Measurements from ENCODE around the gene THADA.

THADA gene

GRCh38 chr2:43294973-43295603 is 300.8 kb downstream of the THADA start:
- Histone ChIP-seq H3K27ac (no peak overlapping the region), H3K4me3 (ENCODE audit: low read depth, low read length) (no peak overlapping the region), H2AFZ (no peak overlapping the region), H3K27me3 (ENCODE audit: control insufficient read depth, insufficient read depth, low read length) (no peaks in the 10 kb centered on the region), H3K9me3 (ENCODE audit: control insufficient read depth, low read length) (no peaks in the 10 kb centered on the region), H3K36me3 (ENCODE audit: control insufficient read depth, insufficient read depth, low read length) (no peaks in the 10 kb centered on the region), H3K4me2 (ENCODE audit: low read length) (no peak overlapping the region), H3K4me1 (peaks cover 3% of the 10 kb centered on the region), H3K79me2 (no peaks in the 10 kb centered on the region), H3K9ac (no peak overlapping the region)
- no peak for TF ChIP-seq CTCF (IDR thresholded peaks at IDR 0.05)

- Histone ChIP-seq H3K27ac (no peak overlapping the region), H3K4me1 (peaks cover 3% of the 10 kb centered on the region), H3K79me2 (no peaks in the 10 kb centered on the region), H3K4me3 (ENCODE audit: low read depth, low read length) (no peak overlapping the region), H3K9me3 (ENCODE audit: control insufficient read depth, low read length) (no peaks in the 10 kb centered on the region), H2AFZ (no peak overlapping the region), H3K36me3 (ENCODE audit: control insufficient read depth, insufficient read depth, low read length) (no peaks in the 10 kb centered on the region), H3K27me3 (ENCODE audit: control insufficient read depth, insufficient read depth, low read length) (no peaks in the 10 kb centered on the region), H3K9ac (no peak overlapping the region), H3K4me2 (ENCODE audit: low read length) (no peak overlapping the region)
- TF ChIP-seq CTCF (IDR thresholded peaks at IDR 0.05), result no peak
Measured at GRCh38 chr2:43293744-43294695, 301.8 kb downstream of the THADA start.

- Histone ChIP-seq H3K79me2 (no peaks in the 10 kb centered on the region), H3K27me3 (ENCODE audit: control insufficient read depth, insufficient read depth, low read length) (no peaks in the 10 kb centered on the region), H3K36me3 (ENCODE audit: control insufficient read depth, insufficient read depth, low read length) (no peaks in the 10 kb centered on the region), H3K9me3 (ENCODE audit: control insufficient read depth, low read length) (no peaks in the 10 kb centered on the region), H3K27ac (no peak overlapping the region), H3K9ac (no peak overlapping the region), H3K4me2 (ENCODE audit: low read length) (no peak overlapping the region), H2AFZ (no peak overlapping the region), H3K4me1 (peaks cover 3% of the 10 kb centered on the region), H3K4me3 (ENCODE audit: low read depth, low read length) (no peak overlapping the region)
- TF ChIP-seq CTCF (IDR thresholded peaks at IDR 0.05), result no peak
Measured at GRCh38 chr2:43292851-43293743, 302.7 kb downstream of the THADA start.

- Histone ChIP-seq H3K27ac (no peak overlapping the region), H3K4me2 (ENCODE audit: low read length) (no peak overlapping the region), H3K36me3 (ENCODE audit: control insufficient read depth, insufficient read depth, low read length) (no peaks in the 10 kb centered on the region), H3K9me3 (ENCODE audit: control insufficient read depth, low read length) (no peaks in the 10 kb centered on the region), H2AFZ (no peak overlapping the region), H3K4me3 (ENCODE audit: low read depth, low read length) (no peak overlapping the region), H3K27me3 (ENCODE audit: control insufficient read depth, insufficient read depth, low read length) (no peaks in the 10 kb centered on the region), H3K79me2 (no peaks in the 10 kb centered on the region), H3K9ac (no peak overlapping the region), H3K4me1 (peaks cover 3% of the 10 kb centered on the region)
- no peak for TF ChIP-seq CTCF (IDR thresholded peaks at IDR 0.05)
Measured at GRCh38 chr2:43292297-43292696, 303.5 kb downstream of the THADA start.

All from parathyroid adenoma (tissue), 2 donors.